H1 (cell line): ENCODE measurements around the gene CSAD. TPM values are rescaled to one million over a fixed set of nuclear protein-coding genes. Genes with fewer than 3 reads are reported as not detected.
A peak's percentile ranks its signal among the peaks of the same experiment; 100 is the strongest.

ENCODE experiments used
- ASH2L ChIP-seq: fragments of 200-600, 300-600 bp; sonication (generic); IDR thresholded peaks from one replicate; pipeline ENCODE4 v1.7.1; 2017; ENCODE audit warnings: low read length
- CHD2 ChIP-seq: IDR thresholded peaks from 2 replicates; pipeline ENCODE4 v1.6.1; 2012; ENCODE audit warnings: low read length, improper control_type of control experiment
- CTBP2 ChIP-seq: IDR thresholded peaks from 2 replicates; pipeline ENCODE4 v1.7.0; 2011; ENCODE audit warnings: borderline replicate concordance, mild to moderate bottlenecking, moderate library complexity, mixed read lengths, low read length; ENCODE audit not compliant: insufficient read depth, insufficient read length
- EZH2 ChIP-seq: fragments of 200-600 bp; sonication (generic); IDR thresholded peaks from 2 replicates; pipeline ENCODE4 v1.7.1; 2012; ENCODE audit warnings: low read depth, mild to moderate bottlenecking, moderate library complexity, low read length, inconsistent platforms; ENCODE audit not compliant: severe bottlenecking
- HDAC2 ChIP-seq, 2 experiments: fragments of 300-600 bp in 1 of 2; sonication (generic) in 1 of 2; IDR thresholded peaks; 2 replicates each; pipeline ENCODE4 v1.6.1; 2011 to 2012; ENCODE audit warnings: low read depth in 2 of 2, low read length in 2 of 2, mild to moderate bottlenecking in 2 of 2, moderate library complexity in 2 of 2, borderline replicate concordance in 1 of 2, inconsistent platforms in 1 of 2
- JUND ChIP-seq: IDR thresholded peaks from 2 replicates; pipeline ENCODE4 v1.6.1; 2011; ENCODE audit warnings: mild to moderate bottlenecking, improper control_type of control experiment, low read length
- RAD21 ChIP-seq, 2 experiments: IDR thresholded peaks in 1 of 2; conservative IDR thresholded peaks in 1 of 2; 2 replicates each; pipeline ENCODE4 v1.6.1; 2011; ENCODE audit warnings: low read depth in 2 of 2, low read length in 2 of 2, improper control_type of control experiment in 1 of 2, inconsistent platforms in 1 of 2, mild to moderate bottlenecking in 1 of 2, moderate library complexity in 1 of 2
- SIRT6 ChIP-seq: IDR thresholded peaks from one replicate; pipeline ENCODE4 v1.7.1; 2012; ENCODE audit warnings: low read length, inconsistent platforms
- SIX5 ChIP-seq: IDR thresholded peaks from 2 replicates; pipeline ENCODE4 v1.6.1; 2011; ENCODE audit warnings: mild to moderate bottlenecking, low read depth, low read length
- polyA plus RNA-seq, 7 experiments: library from polyadenylated mRNA; depleted of rRNA in 3 of 7; stranded (reverse) in 5 of 7; unstranded in 2 of 7; fragments of >200 nt in 5 of 7; fragments of 200-250 nt in 2 of 7; gene quantifications; 1 replicate in 5 of 7; 2 replicates in 1 of 7; 4 replicates in 1 of 7; pipeline versions ENCODE4 v1.2.1 to v1.2.3, GENCODE V29; 2011 to 2013; ENCODE audit warnings: missing spikeins in 2 of 7, mixed read lengths in 2 of 7
- total RNA-seq: library from RNA; stranded (reverse); fragmentation: NEBNext Ultra II Directional; extraction: Animal tissue kit (Norgen Biotek cat#: 25700); gene quantifications from 2 replicates; pipeline ENCODE4 v1.2.1, GENCODE V29; 2021
- TF ChIP-seq, protein P1 (sequence below): IDR thresholded peaks from 2 replicates; pipeline ENCODE4 v1.6.1; 2012; ENCODE audit warnings: inconsistent platforms

CSAD gene
- total and polyA plus RNA-seq, 2 of the 8 experiments (the other 6 are each of a cell fraction or from before 2014, with no cell fraction given): 8.8 to 11.3 TPM

DNA sequence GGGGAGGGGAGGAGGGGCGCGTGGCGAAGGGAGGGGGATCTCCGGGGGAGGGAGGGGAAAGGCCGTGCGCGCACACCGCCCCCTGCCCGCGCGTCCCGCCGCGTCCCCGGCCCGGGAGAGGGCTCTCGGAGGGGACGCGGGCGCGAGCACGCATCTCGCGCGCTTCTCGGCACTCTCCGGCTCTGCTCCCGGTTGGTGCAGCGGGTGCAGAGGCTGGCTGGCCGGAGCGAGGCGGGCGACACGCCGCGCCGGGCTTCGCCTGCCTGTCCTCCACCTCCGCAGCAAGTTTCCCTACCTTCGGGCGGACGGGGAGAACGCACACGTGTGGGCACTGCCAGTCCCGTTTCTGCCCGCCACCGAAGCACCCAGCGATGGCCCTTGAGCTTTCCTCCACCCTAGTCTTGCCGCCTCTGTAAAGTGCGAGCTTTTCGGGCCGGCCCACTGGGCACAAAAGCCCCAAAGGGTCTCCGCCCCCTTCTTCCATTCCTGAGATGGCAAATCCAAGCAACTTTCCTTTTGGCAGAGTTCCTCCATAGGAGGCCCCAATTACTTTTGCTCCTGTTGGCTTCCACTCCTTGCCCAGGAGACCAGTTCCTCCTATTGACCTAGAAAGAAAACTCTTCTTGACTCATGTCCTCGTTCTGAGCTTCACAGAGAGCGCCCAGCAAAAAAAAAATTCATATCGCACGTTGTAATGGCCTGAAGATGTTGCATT, 363 bp upstream of the CSAD start (continued):
- TF ChIP-seq RAD21 (IDR thresholded peaks at IDR 0.05 in 1 of 2, conservative IDR thresholded peaks at IDR 0.05 in 1 of 2; ENCODE audit: low read depth in 2 of 2, low read length in 2 of 2): no peak
- no peak for TF ChIP-seq EZH2
- TF ChIP-seq ASH2L: no peak
- no peak for TF ChIP-seq CHD2
- TF ChIP-seq, protein P1, sequence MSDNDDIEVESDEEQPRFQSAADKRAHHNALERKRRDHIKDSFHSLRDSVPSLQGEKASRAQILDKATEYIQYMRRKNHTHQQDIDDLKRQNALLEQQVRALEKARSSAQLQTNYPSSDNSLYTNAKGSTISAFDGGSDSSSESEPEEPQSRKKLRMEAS: peak; percentile 45; the same call in 1 of the 2 replicates
- TF ChIP-seq SIX5: no peak
- no peak for TF ChIP-seq SIRT6
- no peak for TF ChIP-seq CTBP2
- TF ChIP-seq JUND: no peak
- peak in 1 of 2 experiments; percentile 58; a peak in 1 of 4 replicates for TF ChIP-seq HDAC2 (IDR thresholded peaks at IDR 0.05; ENCODE audit: borderline replicate concordance in 1 of 2, low read depth in 2 of 2, low read length in 2 of 2)
